MM.1S (cell line): ENCODE measurements around the gene KIAA1217.

Source experiments
- DNase-seq: peaks from one replicate; pipeline ENCODE4 v3.0.0-alpha.2; 2015
- H2AFZ ChIP-seq: fragments of 300-600 bp; sonication (generic); 2 replicates; pipeline ENCODE4 v1.6.0; 2016; ENCODE audit warnings: antibody characterized with exemption, low read length
- H3F3A ChIP-seq: fragments of 300-600 bp; sonication (generic); 2 replicates; pipeline ENCODE4 v1.6.1; 2016; ENCODE audit warnings: mild to moderate bottlenecking, antibody characterized with exemption, low read length, moderate library complexity, mixed read lengths; ENCODE audit not compliant: insufficient read depth
- H3K27ac ChIP-seq: fragments of 300-600 bp; sonication (generic); 2 replicates; pipeline ENCODE4 v1.5.1; 2016; ENCODE audit warnings: mild to moderate bottlenecking, low read length
- H3K27me3 ChIP-seq: fragments of 300-600 bp; sonication (generic); replicated peaks from 2 replicates; pipeline ENCODE4 v1.6.0; 2016; ENCODE audit warnings: low read length; ENCODE audit not compliant: insufficient read depth
- H3K36me3 ChIP-seq: fragments of 300-600 bp; sonication (generic); replicated peaks from 2 replicates; pipeline ENCODE4 v1.6.1; 2016; ENCODE audit warnings: mild to moderate bottlenecking, low read length, mixed read lengths; ENCODE audit not compliant: insufficient read depth
- H3K4me1 ChIP-seq: fragments of 300-600 bp; sonication (generic); 2 replicates; pipeline ENCODE4 v1.6.1; 2016; ENCODE audit warnings: low read length, mixed read lengths
- H3K4me2 ChIP-seq: fragments of 300-600 bp; sonication (generic); 2 replicates; pipeline ENCODE4 v1.6.0; 2016; ENCODE audit warnings: low read depth, low read length
- H3K4me3 ChIP-seq: fragments of 300-600 bp; sonication (generic); 2 replicates; pipeline ENCODE4 v1.5.1; 2016; ENCODE audit warnings: low read length, mixed read lengths
- H3K79me2 ChIP-seq: fragments of 300-600 bp; sonication (generic); 2 replicates; pipeline ENCODE4 v1.6.1; 2016; ENCODE audit warnings: mixed run types, low read length, mixed read lengths
- H3K9ac ChIP-seq: fragments of 300-600 bp; sonication (generic); 2 replicates; pipeline ENCODE4 v1.6.1; 2016; ENCODE audit warnings: low read length, mixed read lengths
- H3K9me2 ChIP-seq: fragments of 300-600 bp; sonication (generic); replicated peaks from 2 replicates; pipeline ENCODE4 v1.6.1; 2016; ENCODE audit warnings: mild to moderate bottlenecking, low read length, mixed read lengths; ENCODE audit not compliant: insufficient read depth
- H3K9me3 ChIP-seq: fragments of 300-600 bp; sonication (generic); replicated peaks from 2 replicates; pipeline ENCODE4 v1.6.1; 2016; ENCODE audit warnings: mild to moderate bottlenecking, low read length, mixed read lengths; ENCODE audit not compliant: insufficient read depth
- H4K20me1 ChIP-seq: fragments of 300-600 bp; sonication (generic); 2 replicates; pipeline ENCODE4 v1.6.1; 2016; ENCODE audit warnings: mild to moderate bottlenecking, low read length, moderate library complexity, mixed read lengths; ENCODE audit not compliant: insufficient read depth
- EZH2 ChIP-seq: fragments of 300-600 bp; sonication (generic); optimal IDR thresholded peaks from 2 replicates; pipeline ENCODE3; 2017; ENCODE audit warnings: low read depth, mild to moderate bottlenecking, antibody characterized with exemption, low read length, mixed read lengths
- EZH2phosphoT487 ChIP-seq: fragments of 300-600 bp; sonication (generic); IDR thresholded peaks from 2 replicates; pipeline ENCODE4 v1.6.1; 2018; ENCODE audit warnings: antibody characterized with exemption, low read length
- TF ChIP-seq, protein P1 (sequence below): fragments of 300-600 bp; sonication (generic); IDR thresholded peaks from 2 replicates; pipeline ENCODE4 v1.5.1; 2016; ENCODE audit warnings: antibody characterized with exemption, low read length, mixed read lengths

The KIAA1217 gene

GRCh38 chr10:24239289-24240040 is 30.5 kb downstream of the KIAA1217 start:
- Histone ChIP-seq H3K4me3 (no peak overlapping the region), H3K79me2 (no peaks in the 10 kb centered on the region), H3K9me2 (no peaks in the 10 kb centered on the region), H3K9ac (no peak overlapping the region), H3K27me3 (no peaks in the 10 kb centered on the region), H3K27ac (no peak overlapping the region), H3K9me3 (no peaks in the 10 kb centered on the region), H3K4me2 (no peak overlapping the region), H4K20me1 (no peaks in the 10 kb centered on the region), H2AFZ (no peak overlapping the region), H3K36me3 (no peaks in the 10 kb centered on the region), H3K4me1 (no peaks in the 10 kb centered on the region), H3F3A (no peaks in the 10 kb centered on the region)
- DNase-seq: no peak
- TF ChIP-seq, protein P1, sequence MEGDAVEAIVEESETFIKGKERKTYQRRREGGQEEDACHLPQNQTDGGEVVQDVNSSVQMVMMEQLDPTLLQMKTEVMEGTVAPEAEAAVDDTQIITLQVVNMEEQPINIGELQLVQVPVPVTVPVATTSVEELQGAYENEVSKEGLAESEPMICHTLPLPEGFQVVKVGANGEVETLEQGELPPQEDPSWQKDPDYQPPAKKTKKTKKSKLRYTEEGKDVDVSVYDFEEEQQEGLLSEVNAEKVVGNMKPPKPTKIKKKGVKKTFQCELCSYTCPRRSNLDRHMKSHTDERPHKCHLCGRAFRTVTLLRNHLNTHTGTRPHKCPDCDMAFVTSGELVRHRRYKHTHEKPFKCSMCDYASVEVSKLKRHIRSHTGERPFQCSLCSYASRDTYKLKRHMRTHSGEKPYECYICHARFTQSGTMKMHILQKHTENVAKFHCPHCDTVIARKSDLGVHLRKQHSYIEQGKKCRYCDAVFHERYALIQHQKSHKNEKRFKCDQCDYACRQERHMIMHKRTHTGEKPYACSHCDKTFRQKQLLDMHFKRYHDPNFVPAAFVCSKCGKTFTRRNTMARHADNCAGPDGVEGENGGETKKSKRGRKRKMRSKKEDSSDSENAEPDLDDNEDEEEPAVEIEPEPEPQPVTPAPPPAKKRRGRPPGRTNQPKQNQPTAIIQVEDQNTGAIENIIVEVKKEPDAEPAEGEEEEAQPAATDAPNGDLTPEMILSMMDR: no peak
- no peak for TF ChIP-seq EZH2phosphoT487
- TF ChIP-seq EZH2: no peak

DNA sequence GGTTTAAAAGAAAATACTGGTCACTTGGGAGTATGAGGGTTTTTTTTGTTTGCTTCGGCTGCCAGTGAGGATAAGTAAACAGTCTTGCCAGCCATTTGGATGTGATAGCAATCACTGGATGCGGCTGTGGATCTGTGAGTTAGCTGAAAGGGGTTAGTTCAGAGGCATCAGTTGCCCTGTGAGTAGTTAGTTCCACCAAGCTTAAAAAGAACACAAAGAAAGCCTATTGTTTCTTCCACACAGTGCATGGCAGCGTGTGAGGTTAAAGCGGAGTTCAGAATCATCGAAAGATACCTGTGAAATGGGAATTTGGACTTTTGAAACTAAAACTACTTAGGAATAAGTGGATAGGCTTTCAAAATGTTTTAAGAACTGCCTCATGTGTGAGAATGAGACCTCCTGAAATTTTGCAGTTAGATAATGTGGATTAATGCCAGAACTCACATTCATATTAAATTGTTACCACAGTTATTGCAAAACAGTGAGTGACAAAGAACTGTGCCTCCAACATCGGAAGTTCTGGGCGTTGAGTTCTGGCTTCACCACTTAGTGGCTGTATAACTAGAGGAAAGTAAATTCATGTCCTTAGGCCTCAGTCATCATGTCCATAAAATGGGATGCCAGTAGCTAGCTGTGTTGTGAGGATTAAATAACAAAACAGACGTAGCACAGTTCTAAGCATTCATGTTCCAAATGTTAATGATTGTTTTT is 31.3 kb downstream of the KIAA1217 start:
- H3K27ac ChIP-seq: no peak overlapping the region
- no peaks in the 10 kb centered on the region for H3K9me3 ChIP-seq
- H3K9ac ChIP-seq: no peak overlapping the region

GRCh38 chr10:24241536-24242040 is 32.6 kb downstream of the KIAA1217 start:
- H3K4me3 ChIP-seq: no peak overlapping the region
- H3K9me3 ChIP-seq: no peaks in the 10 kb centered on the region
- DNase-seq: no peak
- no peaks in the 10 kb centered on the region for H3K4me1 ChIP-seq
- H3K79me2 ChIP-seq: no peaks in the 10 kb centered on the region
- TF ChIP-seq EZH2: no peak
- TF ChIP-seq EZH2phosphoT487: no peak
- TF ChIP-seq, protein P1: no peak
- no peak overlapping the region for H2AFZ ChIP-seq
- H4K20me1 ChIP-seq: no peaks in the 10 kb centered on the region
- no peaks in the 10 kb centered on the region for H3F3A ChIP-seq
- no peaks in the 10 kb centered on the region for H3K9me2 ChIP-seq
- H3K27me3 ChIP-seq: no peaks in the 10 kb centered on the region
- no peaks in the 10 kb centered on the region for H3K36me3 ChIP-seq
- no peak overlapping the region for H3K4me2 ChIP-seq
- no peak overlapping the region for H3K27ac ChIP-seq
- H3K9ac ChIP-seq: no peak overlapping the region

More for the DNA sequence above, 31.3 kb downstream of the KIAA1217 start:
- TF ChIP-seq, protein P1: no peak
- TF ChIP-seq EZH2phosphoT487: no peak
- no peak for TF ChIP-seq EZH2
- DNase-seq: no peak
- H3K79me2 ChIP-seq: no peaks in the 10 kb centered on the region
- no peaks in the 10 kb centered on the region for H3K36me3 ChIP-seq
- H3K4me2 ChIP-seq: no peak overlapping the region
- no peak overlapping the region for H3K4me3 ChIP-seq
- no peaks in the 10 kb centered on the region for H3K4me1 ChIP-seq
- H3K27me3 ChIP-seq: no peaks in the 10 kb centered on the region
- no peaks in the 10 kb centered on the region for H3K9me2 ChIP-seq
- H4K20me1 ChIP-seq: no peaks in the 10 kb centered on the region
- no peak overlapping the region for H2AFZ ChIP-seq
- H3F3A ChIP-seq: no peaks in the 10 kb centered on the region
